ENCODE results near the gene BANF1. TPM values are rescaled to one million over a fixed set of nuclear protein-coding genes. Genes with fewer than 3 reads are reported as not detected.

Gene BANF1
- total RNA-seq, 4 donors from 2014 or later: 27.9 to 79.7 (median 34.0) TPM

DNA sequence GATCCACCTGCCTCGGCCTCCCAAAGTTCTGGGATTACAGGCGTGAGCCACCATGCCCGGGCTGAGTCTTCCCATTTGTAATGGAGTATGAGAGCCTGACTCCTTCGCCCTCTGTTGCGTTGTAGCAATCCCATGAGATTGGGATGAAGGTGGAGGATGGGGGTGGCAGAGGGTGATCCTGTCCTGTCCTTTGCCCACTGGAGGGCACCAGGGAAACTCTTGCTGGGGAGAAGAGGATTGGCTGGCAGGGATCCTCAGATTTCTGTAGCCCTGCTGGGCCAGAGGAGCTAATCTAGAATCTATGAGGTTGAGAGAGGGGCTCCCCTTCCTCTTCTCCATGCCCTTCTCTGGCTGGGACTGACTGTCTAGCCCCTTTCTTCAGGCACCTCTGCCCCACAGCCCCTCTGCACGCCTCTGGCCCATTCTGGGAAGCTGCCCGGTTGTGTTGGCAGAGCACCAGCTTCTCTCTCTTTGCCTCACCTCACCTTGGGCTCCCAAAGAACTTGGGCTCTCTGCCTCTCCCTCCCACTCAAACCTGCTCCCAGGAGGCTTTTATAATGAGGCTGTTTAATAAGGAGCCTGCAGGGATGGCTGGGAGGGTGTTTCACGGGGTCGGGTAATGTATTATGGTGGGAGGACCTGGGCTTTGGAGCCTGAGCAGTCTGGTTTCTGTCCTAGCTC is 33.5 kb downstream of the BANF1 start:
- no peaks in the 10 kb centered on the region for H3K36me3 ChIP-seq
- intact Hi-C loops (cut with DNase I; ENCODE audit: low total_unique reads): no loop called here
- in situ Hi-C loops (cut with MboI; ENCODE audit: low pct_ligation_motif_present in 1 of 4, low pct_unique_long_range_greater_than_20kb in 1 of 4, low sequenced_read_pairs in 3 of 4): no loop called here
- TF ChIP-seq, protein P1, sequence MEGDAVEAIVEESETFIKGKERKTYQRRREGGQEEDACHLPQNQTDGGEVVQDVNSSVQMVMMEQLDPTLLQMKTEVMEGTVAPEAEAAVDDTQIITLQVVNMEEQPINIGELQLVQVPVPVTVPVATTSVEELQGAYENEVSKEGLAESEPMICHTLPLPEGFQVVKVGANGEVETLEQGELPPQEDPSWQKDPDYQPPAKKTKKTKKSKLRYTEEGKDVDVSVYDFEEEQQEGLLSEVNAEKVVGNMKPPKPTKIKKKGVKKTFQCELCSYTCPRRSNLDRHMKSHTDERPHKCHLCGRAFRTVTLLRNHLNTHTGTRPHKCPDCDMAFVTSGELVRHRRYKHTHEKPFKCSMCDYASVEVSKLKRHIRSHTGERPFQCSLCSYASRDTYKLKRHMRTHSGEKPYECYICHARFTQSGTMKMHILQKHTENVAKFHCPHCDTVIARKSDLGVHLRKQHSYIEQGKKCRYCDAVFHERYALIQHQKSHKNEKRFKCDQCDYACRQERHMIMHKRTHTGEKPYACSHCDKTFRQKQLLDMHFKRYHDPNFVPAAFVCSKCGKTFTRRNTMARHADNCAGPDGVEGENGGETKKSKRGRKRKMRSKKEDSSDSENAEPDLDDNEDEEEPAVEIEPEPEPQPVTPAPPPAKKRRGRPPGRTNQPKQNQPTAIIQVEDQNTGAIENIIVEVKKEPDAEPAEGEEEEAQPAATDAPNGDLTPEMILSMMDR (IDR thresholded peaks at IDR 0.05): no peak
- no peak for DNase-seq
- no peaks in the 10 kb centered on the region for H3K9me3 ChIP-seq
- H3K4me1 ChIP-seq: no peaks in the 10 kb centered on the region
- H3K27me3 ChIP-seq: no peaks in the 10 kb centered on the region
- H3K4me3 ChIP-seq: no peak overlapping the region
- no peak overlapping the region for H3K27ac ChIP-seq
- WGBS, 2 donors (ENCODE audit: low coverage in 1 of 2): 77% methylated on average over 9 of the region's 9 CpGs; no CpG with 5 or more reads in 1 of the 2 donors

DNA sequence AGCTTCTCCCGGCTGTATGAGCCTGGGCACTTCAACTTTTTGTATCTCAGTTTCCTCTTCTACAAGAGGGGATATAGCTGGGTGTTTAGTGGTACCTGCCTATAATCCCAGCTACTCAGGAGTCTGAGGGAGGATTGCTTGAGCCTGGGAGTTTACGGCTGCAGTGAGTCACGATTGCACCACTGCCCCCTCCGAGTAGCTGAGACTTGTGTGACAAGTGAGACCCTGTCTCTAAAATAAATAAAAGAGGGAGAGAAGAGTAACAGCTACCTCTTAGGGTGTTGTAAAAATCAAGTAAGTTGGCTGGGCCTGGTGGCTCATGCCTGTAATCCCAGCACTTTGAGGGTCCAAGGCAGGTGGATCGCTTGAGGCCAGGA is 34.0 kb downstream of the BANF1 start:
- no peaks in the 10 kb centered on the region for H3K4me1 ChIP-seq
- WGBS, 2 donors (ENCODE audit: low coverage in 1 of 2): 76 to 88% methylated on average over 4 to 5 of the region's 5 CpGs
- DNase-seq: no peak
- intact Hi-C loops (cut with DNase I; ENCODE audit: low total_unique reads): no loop called here
- no peak overlapping the region for H3K27ac ChIP-seq
- no peak overlapping the region for H3K4me3 ChIP-seq
- H3K27me3 ChIP-seq: no peaks in the 10 kb centered on the region
- in situ Hi-C loops (cut with MboI; ENCODE audit: low pct_ligation_motif_present in 1 of 4, low pct_unique_long_range_greater_than_20kb in 1 of 4, low sequenced_read_pairs in 3 of 4): no loop called here
- TF ChIP-seq, protein P1 (IDR thresholded peaks at IDR 0.05): no peak
- TF ChIP-seq EP300 (IDR thresholded peaks at IDR 0.05; ENCODE audit: low read depth): no peak
- TF ChIP-seq POLR2A (IDR thresholded peaks at IDR 0.05): no peak
- TF ChIP-seq POLR2AphosphoS5 (IDR thresholded peaks at IDR 0.05): no peak
- H3K36me3 ChIP-seq: no peaks in the 10 kb centered on the region
- H3K9me3 ChIP-seq: no peaks in the 10 kb centered on the region

DNA sequence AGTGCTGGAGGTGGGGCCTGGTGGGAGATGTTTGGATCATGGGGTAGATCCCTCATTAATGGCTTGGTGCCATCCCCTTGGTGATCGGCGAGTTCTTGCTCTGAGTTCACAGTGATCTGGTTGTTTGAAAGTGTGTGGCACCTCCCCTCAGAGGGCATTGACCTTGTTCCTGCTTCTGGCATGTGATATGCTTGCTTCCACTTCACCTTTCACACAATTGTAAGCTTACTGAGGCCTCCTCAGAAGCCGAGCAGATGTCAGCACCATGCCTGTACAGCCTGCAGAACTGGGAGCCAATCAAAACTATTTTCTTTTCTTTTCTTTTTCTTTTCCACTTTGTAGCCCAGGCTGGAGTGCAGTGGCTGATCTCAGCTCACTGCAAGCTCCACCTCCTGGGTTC is 35.0 kb downstream of the BANF1 start:
- H3K4me1 ChIP-seq: no peaks in the 10 kb centered on the region
- TF ChIP-seq POLR2AphosphoS5 (IDR thresholded peaks at IDR 0.05) (no peak), POLR2A (IDR thresholded peaks at IDR 0.05) (no peak)
- TF ChIP-seq, protein P1 (IDR thresholded peaks at IDR 0.05): no peak
- H3K27me3 ChIP-seq: no peaks in the 10 kb centered on the region
- H3K27ac ChIP-seq: no peak overlapping the region
- DNase-seq: no peak
- in situ Hi-C loops (cut with MboI; ENCODE audit: low pct_ligation_motif_present in 1 of 4, low pct_unique_long_range_greater_than_20kb in 1 of 4, low sequenced_read_pairs in 3 of 4) (no loop called here), intact Hi-C loops (cut with DNase I; ENCODE audit: low total_unique reads) (no loop called here)
- H3K36me3 ChIP-seq: no peaks in the 10 kb centered on the region
- H3K9me3 ChIP-seq: no peaks in the 10 kb centered on the region
- WGBS, 2 donors (ENCODE audit: low coverage in 1 of 2): 89% methylated on average over 3 of the region's 3 CpGs; no CpG with 5 or more reads in 1 of the 2 donors
- no peak overlapping the region for H3K4me3 ChIP-seq

DNA sequence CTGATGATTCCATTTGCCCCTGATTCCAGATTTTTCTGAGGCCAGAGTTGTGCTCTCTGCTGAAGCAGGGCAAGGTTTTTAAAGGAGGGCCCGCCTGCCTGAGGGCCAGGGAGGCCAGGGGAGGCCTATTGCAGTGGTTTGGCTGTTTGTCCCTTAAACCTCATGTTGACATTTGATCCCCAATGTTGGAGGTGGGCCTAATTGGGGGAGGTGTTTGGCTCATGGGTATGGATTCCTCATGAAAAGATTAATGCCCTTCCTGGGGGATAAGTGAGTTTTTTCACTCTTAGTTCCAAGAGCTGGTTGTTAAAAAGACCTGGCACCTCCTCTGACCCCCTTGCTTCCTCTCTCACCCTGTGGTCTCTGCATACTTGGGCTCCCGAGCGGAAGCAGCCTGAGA is 37.5 kb downstream of the BANF1 start:
- H3K27ac ChIP-seq: no peak overlapping the region
- in situ Hi-C loops (cut with MboI; ENCODE audit: low pct_ligation_motif_present in 1 of 4, low pct_unique_long_range_greater_than_20kb in 1 of 4, low sequenced_read_pairs in 3 of 4) (no loop called here), intact Hi-C loops (cut with DNase I; ENCODE audit: low total_unique reads) (no loop called here)
- no peaks in the 10 kb centered on the region for H3K9me3 ChIP-seq
- WGBS, 2 donors (ENCODE audit: low coverage in 1 of 2): 79% methylated on average over 3 of the region's 3 CpGs; no CpG with 5 or more reads in 1 of the 2 donors
- no peaks in the 10 kb centered on the region for H3K27me3 ChIP-seq
- TF ChIP-seq, protein P1 (IDR thresholded peaks at IDR 0.05): no peak
- TF ChIP-seq EP300 (IDR thresholded peaks at IDR 0.05; ENCODE audit: low read depth) (no peak), POLR2AphosphoS5 (IDR thresholded peaks at IDR 0.05) (no peak), POLR2A (IDR thresholded peaks at IDR 0.05) (no peak)
- no peak overlapping the region for H3K4me3 ChIP-seq
- no peaks in the 10 kb centered on the region for H3K36me3 ChIP-seq
- H3K4me1 ChIP-seq: peaks cover 0 to under 1% (median 0%) of the 10 kb centered on the region in 4 donors
- DNase-seq: no peak
